Measurements from ENCODE around the gene TERB1.

Gene TERB1

GRCh38 chr16:66758086-66758485 lies 43.3 kb downstream of the TERB1 start:
- TF ChIP-seq, protein P1, sequence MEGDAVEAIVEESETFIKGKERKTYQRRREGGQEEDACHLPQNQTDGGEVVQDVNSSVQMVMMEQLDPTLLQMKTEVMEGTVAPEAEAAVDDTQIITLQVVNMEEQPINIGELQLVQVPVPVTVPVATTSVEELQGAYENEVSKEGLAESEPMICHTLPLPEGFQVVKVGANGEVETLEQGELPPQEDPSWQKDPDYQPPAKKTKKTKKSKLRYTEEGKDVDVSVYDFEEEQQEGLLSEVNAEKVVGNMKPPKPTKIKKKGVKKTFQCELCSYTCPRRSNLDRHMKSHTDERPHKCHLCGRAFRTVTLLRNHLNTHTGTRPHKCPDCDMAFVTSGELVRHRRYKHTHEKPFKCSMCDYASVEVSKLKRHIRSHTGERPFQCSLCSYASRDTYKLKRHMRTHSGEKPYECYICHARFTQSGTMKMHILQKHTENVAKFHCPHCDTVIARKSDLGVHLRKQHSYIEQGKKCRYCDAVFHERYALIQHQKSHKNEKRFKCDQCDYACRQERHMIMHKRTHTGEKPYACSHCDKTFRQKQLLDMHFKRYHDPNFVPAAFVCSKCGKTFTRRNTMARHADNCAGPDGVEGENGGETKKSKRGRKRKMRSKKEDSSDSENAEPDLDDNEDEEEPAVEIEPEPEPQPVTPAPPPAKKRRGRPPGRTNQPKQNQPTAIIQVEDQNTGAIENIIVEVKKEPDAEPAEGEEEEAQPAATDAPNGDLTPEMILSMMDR (IDR thresholded peaks at IDR 0.05) = no peak
- H3K27ac ChIP-seq = no peak overlapping the region
- H3K4me3 ChIP-seq = no peak overlapping the region
- no peak for DNase-seq (ENCODE audit: low spot score)

DNA sequence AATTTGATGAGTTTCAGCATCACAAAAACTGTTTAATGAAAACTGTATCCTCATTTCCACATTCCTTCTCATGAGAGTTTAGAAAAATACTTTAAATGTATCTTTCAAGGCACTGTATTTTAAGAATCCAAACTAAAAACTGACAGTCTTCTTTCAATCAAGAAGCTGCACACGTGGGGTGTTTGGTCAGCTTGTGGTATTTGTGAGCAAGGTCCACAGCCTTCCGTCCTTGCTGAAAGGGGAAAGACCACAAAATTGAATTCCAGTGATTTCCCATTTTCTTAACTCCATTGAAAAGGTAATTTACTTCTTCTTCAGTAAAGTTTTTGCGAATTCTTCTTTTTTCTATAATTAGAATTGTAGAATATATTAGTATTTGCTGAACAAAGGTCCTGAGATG lies 46.6 kb downstream of the TERB1 start:
- no peak for DNase-seq (ENCODE audit: low spot score)
- no peak overlapping the region for H3K4me3 ChIP-seq
- TF ChIP-seq, protein P1 (IDR thresholded peaks at IDR 0.05) = no peak
- H3K27ac ChIP-seq = no peak overlapping the region

DNA sequence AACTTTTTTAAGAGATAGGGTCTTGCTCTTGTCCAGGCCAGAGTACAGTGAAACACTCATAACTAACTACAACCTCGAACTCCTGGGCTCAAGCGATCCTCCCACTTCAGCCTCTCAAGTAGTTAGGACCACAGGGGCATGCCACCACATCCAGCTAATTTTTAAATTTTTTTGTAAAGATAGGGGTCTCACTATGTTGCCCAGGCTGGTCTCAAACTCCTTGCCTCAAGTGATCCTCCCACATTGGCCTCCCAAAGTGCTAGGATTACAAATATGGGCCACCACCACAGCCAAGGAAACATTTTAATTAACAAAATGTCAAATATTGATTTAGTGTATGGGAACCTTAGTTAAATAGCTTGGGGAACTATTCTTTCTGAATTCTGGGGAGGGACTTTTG lies 47.2 kb downstream of the TERB1 start:
- no peak overlapping the region for H3K4me3 ChIP-seq

GRCh38 chr16:66752958-66753357 lies 48.4 kb downstream of the TERB1 start:
- H3K4me3 ChIP-seq = no peak overlapping the region
- TF ChIP-seq, protein P1 (IDR thresholded peaks at IDR 0.05) = no peak
- no peak for DNase-seq (ENCODE audit: low spot score)
- no peak overlapping the region for H3K27ac ChIP-seq

More for the DNA sequence above, 47.2 kb downstream of the TERB1 start:
- no peak for DNase-seq (ENCODE audit: low spot score)
- no peak overlapping the region for H3K27ac ChIP-seq
- TF ChIP-seq, protein P1 (IDR thresholded peaks at IDR 0.05) = no peak

DNA sequence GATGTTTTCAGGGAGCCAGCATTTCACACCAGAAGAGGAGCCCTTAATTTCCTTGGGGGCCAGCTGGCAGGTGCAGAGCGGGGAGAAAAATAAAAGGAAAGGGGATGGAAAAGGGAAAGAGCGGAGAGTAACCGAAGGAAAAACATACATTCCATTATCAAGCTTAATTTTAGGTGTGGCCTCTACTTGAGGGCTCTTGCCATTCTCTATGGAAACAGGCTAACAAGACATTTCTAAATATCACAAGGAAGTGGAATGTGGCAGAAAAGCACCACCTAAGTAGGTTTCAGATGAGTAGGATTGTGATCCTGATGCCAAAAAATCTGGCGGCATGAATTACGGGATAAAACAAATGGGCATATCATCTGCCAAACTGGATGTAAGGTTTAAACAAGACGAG lies 49.0 kb downstream of the TERB1 start:
- DNase-seq (ENCODE audit: low spot score) = no peak
- Histone ChIP-seq H3K27ac (no peak overlapping the region), H3K4me3 (peak overlapping the region; percentile 98)
- TF ChIP-seq, protein P1 (IDR thresholded peaks at IDR 0.05) = no peak

GRCh38 chr16:66751992-66752322 lies 49.4 kb downstream of the TERB1 start:
- DNase-seq (ENCODE audit: low spot score) = no peak
- Histone ChIP-seq H3K4me3 (peak overlapping the region; percentile 98), H3K27ac (peak overlapping the region; percentile 96 to 97)
- TF ChIP-seq, protein P1 (IDR thresholded peaks at IDR 0.05) = peak; percentile 3

DNA sequence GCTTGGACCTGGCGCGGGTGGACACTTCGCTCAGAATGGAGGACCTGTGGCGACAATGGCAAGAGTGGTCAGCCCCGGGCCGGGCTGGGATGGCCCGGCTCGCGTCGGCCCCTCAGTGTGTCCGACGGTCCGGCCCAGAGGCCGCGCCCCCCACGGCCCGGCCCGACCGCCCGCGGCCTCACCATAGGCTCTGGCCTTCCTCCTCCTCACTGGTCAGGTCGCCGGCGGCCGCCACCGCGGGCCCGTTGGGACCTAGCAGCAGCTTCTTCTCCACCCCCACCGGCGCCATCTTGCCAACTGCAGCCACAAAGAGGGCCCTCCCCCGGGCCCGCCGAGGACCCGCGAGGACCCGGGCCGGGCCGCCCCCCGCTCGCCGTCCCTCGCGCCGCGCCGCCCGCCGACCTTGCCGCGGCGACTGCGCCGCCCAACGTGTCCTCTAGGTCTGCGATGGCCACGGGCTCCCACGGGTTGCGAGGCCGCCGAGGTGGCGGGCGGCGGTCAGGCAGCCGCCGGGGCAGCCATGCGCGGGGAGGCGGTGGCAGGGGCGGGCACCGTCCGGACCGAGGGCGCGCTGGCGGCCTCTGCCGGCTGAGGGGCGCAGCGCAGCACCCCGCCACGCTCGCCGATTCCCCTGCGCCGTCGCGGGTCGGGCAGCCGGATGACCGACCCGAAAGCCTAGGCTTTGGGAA lies 49.9 kb downstream of the TERB1 start, which contains the start of gene DYNC1LI2:
DYNC1LI2 (minus strand) TSS at position 307 of the 689 bp plus-strand sequence; CDS start at position 289, 18 bp downstream.
- peak within 1 kb of the TSS; percentile 96 to 97 for H3K27ac ChIP-seq
- TF ChIP-seq, protein P1 (IDR thresholded peaks at IDR 0.05) = peak; percentile 91
- DNase-seq (ENCODE audit: low spot score) = peak; percentile 87
- peak within 1 kb of the TSS; percentile 98 for H3K4me3 ChIP-seq
